ENCODE data around the gene IGF2BP1.
A peak's percentile ranks its signal among the peaks of the same experiment; 100 is the strongest.

DNA sequence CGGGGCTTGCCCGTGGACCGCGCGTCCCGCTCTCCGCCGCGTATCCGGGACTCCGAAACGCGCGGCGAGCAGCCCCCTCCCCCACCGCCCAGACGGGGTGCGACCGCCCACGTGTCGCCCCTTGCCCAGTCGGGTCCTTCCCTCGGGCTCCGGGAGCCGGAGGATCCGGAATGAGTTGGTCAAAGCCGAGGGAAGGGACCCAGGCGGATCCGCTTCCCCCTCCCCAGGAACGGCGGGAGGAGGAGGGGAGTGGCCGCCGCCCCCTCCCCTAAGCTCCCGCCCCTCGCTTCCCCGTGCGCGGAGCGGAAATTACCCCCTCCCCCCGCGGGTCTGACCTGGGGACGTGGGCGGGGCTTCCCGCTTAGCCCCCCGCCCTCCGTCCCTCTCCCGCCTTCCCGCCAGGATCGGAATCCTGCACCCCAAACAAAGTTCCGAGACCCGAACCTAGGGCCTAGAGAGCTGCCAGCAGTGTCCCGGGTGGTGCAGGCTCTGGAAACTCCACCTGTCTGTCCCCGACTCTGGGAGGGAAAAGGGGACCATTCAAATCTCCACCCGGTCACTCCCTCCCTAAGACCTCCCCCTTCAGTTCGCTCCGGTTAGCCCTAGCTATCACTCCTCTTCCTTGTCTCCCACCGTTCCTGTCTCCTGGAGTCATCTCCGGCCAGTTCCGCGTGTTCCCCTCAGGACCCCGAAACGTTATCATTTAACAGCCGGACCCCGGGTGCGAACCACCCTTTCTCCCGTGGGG, 1.0 kb upstream of the IGF2BP1 start:
- TF ChIP-seq, protein P1, sequence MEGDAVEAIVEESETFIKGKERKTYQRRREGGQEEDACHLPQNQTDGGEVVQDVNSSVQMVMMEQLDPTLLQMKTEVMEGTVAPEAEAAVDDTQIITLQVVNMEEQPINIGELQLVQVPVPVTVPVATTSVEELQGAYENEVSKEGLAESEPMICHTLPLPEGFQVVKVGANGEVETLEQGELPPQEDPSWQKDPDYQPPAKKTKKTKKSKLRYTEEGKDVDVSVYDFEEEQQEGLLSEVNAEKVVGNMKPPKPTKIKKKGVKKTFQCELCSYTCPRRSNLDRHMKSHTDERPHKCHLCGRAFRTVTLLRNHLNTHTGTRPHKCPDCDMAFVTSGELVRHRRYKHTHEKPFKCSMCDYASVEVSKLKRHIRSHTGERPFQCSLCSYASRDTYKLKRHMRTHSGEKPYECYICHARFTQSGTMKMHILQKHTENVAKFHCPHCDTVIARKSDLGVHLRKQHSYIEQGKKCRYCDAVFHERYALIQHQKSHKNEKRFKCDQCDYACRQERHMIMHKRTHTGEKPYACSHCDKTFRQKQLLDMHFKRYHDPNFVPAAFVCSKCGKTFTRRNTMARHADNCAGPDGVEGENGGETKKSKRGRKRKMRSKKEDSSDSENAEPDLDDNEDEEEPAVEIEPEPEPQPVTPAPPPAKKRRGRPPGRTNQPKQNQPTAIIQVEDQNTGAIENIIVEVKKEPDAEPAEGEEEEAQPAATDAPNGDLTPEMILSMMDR (IDR thresholded peaks at IDR 0.05; ENCODE audit: insufficient read depth, low read depth, low read length), result no peak
- TF ChIP-seq EZH2 (IDR thresholded peaks at IDR 0.05; ENCODE audit: insufficient read depth, low read length), result peak; percentile 54

Measured in astrocyte (in vitro differentiated cells and primary cell).